Thyroid gland (tissue), 4 donors: ENCODE measurements around the gene ELP4. TPM values are rescaled to one million over a fixed set of nuclear protein-coding genes. Genes with fewer than 3 reads are reported as not detected.

Experiments
- DNase-seq, 2 donors: peaks; one replicate each; pipeline ENCODE4 v3.0.0-alpha.2; 2019
- H3K27ac ChIP-seq, 3 donors: fragments of 200-600 bp; sonication (generic); 1 replicate in 2 of 3; 2 replicates in 1 of 3; pipeline ENCODE4 v1.5.1; 2016 to 2019; ENCODE audit warnings: mild to moderate bottlenecking in 1 of 3, moderate library complexity in 1 of 3
- H3K27me3 ChIP-seq: fragments of 200-600 bp; sonication (generic); one replicate; pipeline ENCODE4 v1.5.1; 2019
- H3K36me3 ChIP-seq, 2 donors: fragments of 200-600 bp; sonication (generic); one replicate each; pipeline ENCODE4 v1.5.1; 2016 to 2019
- H3K4me1 ChIP-seq, 2 donors: fragments of 200-600 bp; sonication (generic); one replicate each; pipeline ENCODE4 v1.5.1; 2017 to 2019
- H3K4me3 ChIP-seq, 3 donors: fragments of 200-600 bp; sonication (generic); replicated peaks in 1 of 3; 1 replicate in 2 of 3; 2 replicates in 1 of 3; pipeline ENCODE4 v1.5.1; 2016; ENCODE audit warnings: mild to moderate bottlenecking in 1 of 3
- H3K9me3 ChIP-seq: fragments of 200-600 bp; sonication (generic); one replicate; pipeline ENCODE4 v1.5.1; 2017
- CTCF ChIP-seq, 6 experiments: fragments of 200-600 bp in 3 of 6; fragments of 450-650 bp in 3 of 6; sonication (generic) in 3 of 6; IDR thresholded peaks; one replicate each; pipeline ENCODE4 v1.5.1; 2016 to 2019; ENCODE audit warnings: antibody characterized with exemption in 6 of 6, mild to moderate bottlenecking in 2 of 6, inconsistent platforms in 1 of 6, moderate library complexity in 1 of 6
- POLR2A ChIP-seq, 2 donors: fragments of 450-650 bp; IDR thresholded peaks; one replicate each; pipeline ENCODE4 v1.6.1; 2017; ENCODE audit warnings: antibody characterized with exemption in 2 of 2, mild to moderate bottlenecking in 2 of 2, moderate library complexity in 1 of 2
- WGBS, 2 donors: methylation state at CpG; one replicate each; pipeline ENCODE4 v1.1.5; 2017; 5-methylcytosine and 5-hydroxymethylcytosine counted together
- intact Hi-C: fragments of 100-400 bp; cut with DNase I; formaldehyde crosslinking; loops from one replicate; pipeline ENCODE4 v1.15.1; 2023
- total RNA-seq, 4 donors: library from RNA; depleted of rRNA; stranded (reverse); fragments of >200 nt; gene quantifications; one replicate each; pipeline ENCODE4 v1.2.3, GENCODE V29; 2016

The ELP4 gene
- total RNA-seq, 4 donors from 2014 or later: 27.4 to 36.5 (median 33.0) TPM

GRCh38 chr11:31768749-31769640 is 259.4 kb downstream of the ELP4 start:
- H3K4me3 ChIP-seq: no peak overlapping the region
- 84 to 95% methylated on average over 9 of the region's 9 CpGs for WGBS, 2 donors
- intact Hi-C loops: no loop called here
- H3K4me1 ChIP-seq: no peaks in the 10 kb centered on the region
- H3K27ac ChIP-seq: no peak overlapping the region
- no peaks in the 10 kb centered on the region for H3K9me3 ChIP-seq
- DNase-seq: no peak
- H3K36me3 ChIP-seq: no peaks in the 10 kb centered on the region
- H3K27me3 ChIP-seq: no peaks in the 10 kb centered on the region
- TF ChIP-seq CTCF (IDR thresholded peaks at IDR 0.05) (no peak), POLR2A (IDR thresholded peaks at IDR 0.05) (no peak)

- Histone ChIP-seq H3K36me3 (no peaks in the 10 kb centered on the region), H3K9me3 (no peaks in the 10 kb centered on the region), H3K27me3 (no peaks in the 10 kb centered on the region), H3K27ac (no peak overlapping the region), H3K4me3 (no peak overlapping the region), H3K4me1 (no peaks in the 10 kb centered on the region)
- TF ChIP-seq CTCF (IDR thresholded peaks at IDR 0.05) (no peak), POLR2A (IDR thresholded peaks at IDR 0.05) (no peak)
- WGBS, 2 donors: 97 to 98% methylated on average over 3 of the region's 3 CpGs
- no peak for DNase-seq
- intact Hi-C loops: no loop called here
Measured at GRCh38 chr11:31770011-31770700, 260.6 kb downstream of the ELP4 start.

GRCh38 chr11:31772412-31772811 is 262.8 kb downstream of the ELP4 start:
- WGBS, 2 donors: 93 to 95% methylated on average over 2 of the region's 2 CpGs
- TF ChIP-seq POLR2A (IDR thresholded peaks at IDR 0.05): no peak
- no peak for TF ChIP-seq CTCF (IDR thresholded peaks at IDR 0.05)
- no peak overlapping the region for H3K4me3 ChIP-seq
- intact Hi-C loops: no loop called here
- no peak overlapping the region for H3K27ac ChIP-seq
- H3K27me3 ChIP-seq: no peaks in the 10 kb centered on the region
- no peaks in the 10 kb centered on the region for H3K4me1 ChIP-seq
- DNase-seq: no peak
- no peaks in the 10 kb centered on the region for H3K36me3 ChIP-seq
- no peaks in the 10 kb centered on the region for H3K9me3 ChIP-seq

GRCh38 chr11:31779374-31779791 is 269.8 kb downstream of the ELP4 start:
- TF ChIP-seq CTCF (IDR thresholded peaks at IDR 0.05) (no peak), POLR2A (IDR thresholded peaks at IDR 0.05) (no peak)
- H3K27ac ChIP-seq: no peak overlapping the region
- 71 to 82% methylated on average over 6 of the region's 6 CpGs for WGBS, 2 donors
- H3K27me3 ChIP-seq: no peaks in the 10 kb centered on the region
- intact Hi-C loops: no loop called here
- H3K4me3 ChIP-seq: no peak overlapping the region
- DNase-seq: no peak
- H3K4me1 ChIP-seq: no peaks in the 10 kb centered on the region
- no peaks in the 10 kb centered on the region for H3K9me3 ChIP-seq
- no peaks in the 10 kb centered on the region for H3K36me3 ChIP-seq

GRCh38 chr11:31780078-31780477 is 270.5 kb downstream of the ELP4 start:
- TF ChIP-seq POLR2A (IDR thresholded peaks at IDR 0.05) (no peak), CTCF (IDR thresholded peaks at IDR 0.05) (no peak)
- 92 to 97% methylated on average over 4 of the region's 4 CpGs for WGBS, 2 donors

More at GRCh38 chr11:31780078-31780477, 270.5 kb downstream of the ELP4 start:
- H3K4me3 ChIP-seq: no peak overlapping the region
- no peak for DNase-seq
- intact Hi-C loops: no loop called here
- H3K36me3 ChIP-seq: no peaks in the 10 kb centered on the region
- H3K4me1 ChIP-seq: no peaks in the 10 kb centered on the region
- H3K27me3 ChIP-seq: no peaks in the 10 kb centered on the region
- H3K27ac ChIP-seq: no peak overlapping the region
- H3K9me3 ChIP-seq: no peaks in the 10 kb centered on the region
